Lower leg skin (tissue), 3 donors: ENCODE measurements around the gene ABHD15.

Source experiments
- CTCF ChIP-seq, 3 donors: fragments of 450-650 bp; IDR thresholded peaks; one replicate each; pipeline ENCODE4 v1.5.1; 2016; ENCODE audit warnings: antibody characterized with exemption in 3 of 3, mild to moderate bottlenecking in 3 of 3, moderate library complexity in 2 of 3
- POLR2A ChIP-seq, 2 donors: fragments of 450-650 bp; IDR thresholded peaks; one replicate each; pipeline ENCODE4 v1.6.1; 2016 to 2017; ENCODE audit warnings: antibody characterized with exemption in 2 of 2, mild to moderate bottlenecking in 1 of 2, moderate library complexity in 1 of 2

- TF ChIP-seq POLR2A (IDR thresholded peaks at IDR 0.05) (no peak), CTCF (IDR thresholded peaks at IDR 0.05) (no peak)
These were observed 15.5 kb upstream of the ABHD15 start for GRCh38 chr17:29582254-29582765.
